ENCODE results near the gene CNOT10.
"Not testable (repeated sequence)": the region's sequence is repeated elsewhere in the genome, so short reads cannot be mapped to it uniquely, and the experiment has no call there.

CNOT10 gene

GRCh38 chr3:32698506-32698905 lies 13.5 kb downstream of the CNOT10 start:
- no peak for DNase-seq

- no peak for DNase-seq
These were observed 14.4 kb downstream of the CNOT10 start for GRCh38 chr3:32699429-32699828.

GRCh38 chr3:32700244-32700643 lies 15.3 kb downstream of the CNOT10 start:
- no peak for DNase-seq

GRCh38 chr3:32703491-32703972 lies 18.5 kb downstream of the CNOT10 start:
- DNase-seq = no peak

- no peak for DNase-seq
These were observed 20.2 kb downstream of the CNOT10 start for GRCh38 chr3:32705232-32705631.

GRCh38 chr3:32706348-32707025 lies 21.5 kb downstream of the CNOT10 start:
- DNase-seq = no peak

GRCh38 chr3:32707026-32707370 lies 22.0 kb downstream of the CNOT10 start:
- no peak for DNase-seq

GRCh38 chr3:32708672-32709283 lies 23.8 kb downstream of the CNOT10 start:
- DNase-seq = no peak

- DNase-seq = no peak
These were observed 24.4 kb downstream of the CNOT10 start for GRCh38 chr3:32709346-32709745.

- DNase-seq = no peak
These were observed 27.6 kb downstream of the CNOT10 start for GRCh38 chr3:32712506-32713055.

- no peak for DNase-seq
These were observed 28.2 kb downstream of the CNOT10 start for GRCh38 chr3:32713181-32713580.

GRCh38 chr3:32719335-32719734 lies 34.3 kb downstream of the CNOT10 start:
- DNase-seq = no peak

GRCh38 chr3:32719931-32720330 lies 34.9 kb downstream of the CNOT10 start:
- DNase-seq = no peak

GRCh38 chr3:32725721-32726120 lies 40.7 kb downstream of the CNOT10 start:
- no peak for DNase-seq

- DNase-seq = no peak
These were observed 48.7 kb downstream of the CNOT10 start for GRCh38 chr3:32733631-32734229.

- no peak for DNase-seq
These were observed 49.8 kb downstream of the CNOT10 start for GRCh38 chr3:32734756-32735155.

- not testable (repeated sequence) for DNase-seq
These were observed 58.5 kb downstream of the CNOT10 start for GRCh38 chr3:32743470-32743869.

GRCh38 chr3:32743934-32744333 lies 58.9 kb downstream of the CNOT10 start:
- no peak for DNase-seq

- no peak for DNase-seq
These were observed 66.4 kb downstream of the CNOT10 start for GRCh38 chr3:32751377-32751776.

GRCh38 chr3:32755761-32756160 lies 70.8 kb downstream of the CNOT10 start:
- no peak for DNase-seq

- no peak for DNase-seq
These were observed 72.8 kb downstream of the CNOT10 start for GRCh38 chr3:32757618-32758374.

- DNase-seq = no peak
These were observed 73.4 kb downstream of the CNOT10 start for GRCh38 chr3:32758375-32758753.

- DNase-seq = no peak
These were observed 74.4 kb downstream of the CNOT10 start for GRCh38 chr3:32759342-32759741.
